NCI-H524 treated with DMSO at 0.1 percent for 48 hours (cell line): ENCODE data around the gene BTG3.
A peak's percentile ranks its signal among the peaks of the same experiment; 100 is the strongest.

Experiments used
- DNase-seq: peaks from one replicate; lab custom pipeline; 2025; lab: John Stamatoyannopoulos, UW

The BTG3 gene, protein sequence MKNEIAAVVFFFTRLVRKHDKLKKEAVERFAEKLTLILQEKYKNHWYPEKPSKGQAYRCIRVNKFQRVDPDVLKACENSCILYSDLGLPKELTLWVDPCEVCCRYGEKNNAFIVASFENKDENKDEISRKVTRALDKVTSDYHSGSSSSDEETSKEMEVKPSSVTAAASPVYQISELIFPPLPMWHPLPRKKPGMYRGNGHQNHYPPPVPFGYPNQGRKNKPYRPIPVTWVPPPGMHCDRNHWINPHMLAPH

DNA sequence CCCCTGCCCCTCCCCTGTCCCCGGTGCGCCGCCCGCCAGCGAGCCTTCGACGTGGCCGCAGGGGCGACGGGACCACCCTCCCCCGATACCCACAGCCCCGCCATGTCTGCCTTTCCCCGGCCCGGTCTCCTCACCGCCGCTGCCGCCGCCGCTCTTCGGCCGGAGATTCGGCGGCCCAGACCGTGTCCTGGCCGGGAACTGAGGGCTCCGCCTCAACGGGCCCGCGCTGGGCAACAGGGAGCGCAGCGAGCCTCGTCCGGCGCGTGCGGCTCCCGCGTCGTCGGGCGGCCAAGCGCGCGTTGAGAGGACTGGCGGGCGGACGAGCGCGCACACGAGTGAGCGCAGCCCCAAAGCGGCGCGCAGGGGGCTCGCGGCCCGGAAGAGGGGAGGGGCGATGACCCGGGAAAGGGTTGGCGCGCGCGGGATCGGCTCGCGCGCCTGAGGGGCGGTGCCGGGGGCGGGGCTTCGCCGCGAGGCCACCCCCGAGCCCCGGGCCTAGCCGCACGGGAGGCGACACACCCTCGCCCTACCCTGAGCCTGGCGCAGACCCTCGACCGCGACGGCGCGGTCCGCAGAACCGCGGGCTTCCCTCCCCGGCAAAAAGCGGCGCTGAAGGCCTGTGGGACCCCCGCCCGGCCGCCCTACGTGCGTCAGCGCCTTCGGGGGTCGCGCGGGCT, at the start of gene BTG3:
TSS of gene BTG3 (minus strand) at position 337 of the 677 bp plus-strand sequence. CDS start 3,757 bp downstream, outside the sequence.
- DNase-seq: no peak

DNA sequence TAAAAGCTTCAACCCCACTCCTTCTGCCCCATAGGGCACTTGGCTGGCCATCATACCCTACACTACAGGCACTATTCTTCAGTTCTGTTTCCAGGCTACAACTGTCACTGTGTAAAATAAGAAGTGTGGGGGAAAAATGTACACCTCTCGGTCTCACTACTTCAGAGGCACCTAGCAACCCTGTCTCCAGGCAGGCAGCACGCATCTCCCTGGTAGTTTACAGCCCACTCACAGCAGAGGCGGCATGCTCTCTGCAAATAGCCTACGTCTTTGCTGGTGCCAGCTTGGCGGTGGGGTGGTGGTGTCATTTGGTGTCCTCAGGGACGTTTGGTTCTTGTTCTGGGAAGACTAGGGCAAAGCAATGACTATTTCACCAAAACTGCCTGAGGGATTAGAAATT, 48.2 kb upstream of the BTG3 start:
- DNase-seq: no peak

DNA sequence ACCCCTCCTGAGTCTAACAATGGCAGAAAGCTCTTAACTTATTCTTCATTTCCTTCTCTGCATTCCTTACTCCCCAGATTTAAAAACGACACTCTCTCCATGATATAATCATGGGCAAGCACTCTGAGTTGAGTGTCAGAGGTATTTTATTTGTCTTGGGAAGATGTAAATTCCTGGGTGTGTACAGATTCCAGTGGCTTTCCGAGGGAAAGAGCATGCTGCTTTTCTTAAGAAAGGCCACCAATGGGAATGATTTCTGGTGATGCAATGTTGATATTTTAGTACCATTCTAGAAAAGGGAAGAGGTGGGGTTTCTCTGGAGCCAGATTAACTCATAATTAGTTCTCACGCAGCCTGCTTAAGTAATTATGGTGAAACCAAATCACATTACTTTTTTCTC, 47.8 kb upstream of the BTG3 start:
- no peak for DNase-seq

DNA sequence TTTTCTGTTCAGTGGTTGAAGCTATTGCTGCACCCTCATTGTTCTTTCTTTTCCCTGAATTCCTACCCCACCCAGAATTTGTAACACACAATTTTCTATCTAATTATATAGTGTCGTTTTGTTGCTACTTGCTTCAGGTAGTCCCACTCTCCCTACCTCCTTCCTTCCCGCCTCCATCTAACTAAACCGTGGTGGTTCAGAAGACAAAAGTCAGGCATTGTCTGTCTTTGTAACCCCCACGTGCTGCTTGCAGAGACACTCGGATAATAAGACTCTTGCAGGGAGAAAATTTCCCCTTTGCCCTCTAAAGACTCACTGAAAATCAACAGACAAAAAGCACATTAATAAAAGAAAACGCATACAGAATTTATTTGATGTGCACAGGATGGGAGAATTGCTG, 46.2 kb upstream of the BTG3 start:
- DNase-seq: no peak

DNA sequence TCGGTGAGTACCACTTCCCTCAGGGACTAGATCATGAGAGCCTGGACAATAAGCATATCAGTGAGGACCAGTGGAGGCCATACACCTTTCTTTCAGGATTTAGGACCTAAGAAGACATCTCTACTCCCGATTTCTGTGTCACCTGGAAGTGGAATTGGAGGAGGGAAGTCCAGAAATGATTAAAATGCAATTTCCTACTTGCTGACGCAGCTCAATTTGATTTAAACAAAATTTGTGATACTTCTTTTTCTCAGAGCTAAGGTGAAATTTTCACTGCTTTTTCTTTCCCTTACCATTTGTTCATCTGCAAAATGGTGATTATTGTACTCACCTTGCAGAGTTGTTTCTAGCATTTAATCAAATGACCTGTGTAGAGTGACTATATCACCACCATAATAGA, 38.8 kb upstream of the BTG3 start:
- no peak for DNase-seq

DNA sequence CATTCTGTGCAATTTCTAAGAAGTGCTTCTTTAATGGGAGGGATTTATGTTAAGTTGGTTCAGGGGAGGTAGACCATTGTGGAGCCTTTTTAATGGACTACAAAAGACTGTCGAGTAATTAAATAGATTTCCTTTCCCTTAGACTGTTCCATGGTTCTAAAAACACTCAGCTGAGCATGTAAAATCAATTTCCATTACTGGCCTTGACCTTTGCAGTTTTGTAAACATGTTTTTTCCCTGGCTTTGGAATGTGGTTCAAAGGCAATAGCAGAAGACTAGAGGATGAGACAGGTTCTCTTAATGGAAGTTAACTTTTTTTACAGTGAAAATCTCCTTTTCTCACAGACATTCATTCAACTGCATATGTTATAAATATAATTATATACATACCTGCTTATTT, 37.6 kb upstream of the BTG3 start:
- no peak for DNase-seq

DNA sequence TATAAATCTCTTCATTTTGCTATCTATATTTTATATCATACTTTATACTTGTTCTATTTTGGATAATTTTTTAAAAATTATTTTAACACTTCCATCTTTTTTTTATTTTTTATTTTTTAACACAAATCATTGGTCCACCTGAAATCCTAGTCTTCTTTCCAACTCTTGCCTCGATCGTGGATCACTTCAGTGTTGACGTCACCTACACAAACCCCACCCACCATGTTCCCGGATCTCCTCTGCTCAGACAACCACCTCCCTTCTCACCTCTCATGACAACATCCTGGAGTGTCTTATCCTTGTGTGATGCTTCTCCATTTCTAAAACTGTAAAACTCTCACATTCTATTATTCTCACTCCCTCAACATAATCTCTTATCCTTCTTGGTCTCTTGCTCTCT, 34.1 kb upstream of the BTG3 start:
- no peak for DNase-seq

DNA sequence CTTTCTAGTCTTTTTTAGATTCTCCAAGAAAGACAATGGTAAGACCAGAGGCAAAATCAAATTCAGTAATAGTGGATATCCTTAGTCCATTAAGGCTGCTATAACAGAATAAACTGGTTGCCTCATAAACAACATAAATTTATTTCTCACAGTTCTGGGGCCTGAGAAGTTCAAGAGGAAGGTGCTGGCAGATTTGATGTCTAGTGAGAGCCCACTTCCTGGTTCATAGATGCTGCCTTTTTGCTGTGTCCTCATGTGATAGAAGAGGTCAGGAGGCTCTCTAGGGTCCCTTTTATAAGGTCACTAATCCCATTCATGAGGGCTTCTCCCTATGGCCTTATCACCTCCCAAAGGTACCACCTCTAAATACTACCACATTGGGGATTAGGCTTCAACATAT, 31.5 kb upstream of the BTG3 start:
- DNase-seq: no peak

DNA sequence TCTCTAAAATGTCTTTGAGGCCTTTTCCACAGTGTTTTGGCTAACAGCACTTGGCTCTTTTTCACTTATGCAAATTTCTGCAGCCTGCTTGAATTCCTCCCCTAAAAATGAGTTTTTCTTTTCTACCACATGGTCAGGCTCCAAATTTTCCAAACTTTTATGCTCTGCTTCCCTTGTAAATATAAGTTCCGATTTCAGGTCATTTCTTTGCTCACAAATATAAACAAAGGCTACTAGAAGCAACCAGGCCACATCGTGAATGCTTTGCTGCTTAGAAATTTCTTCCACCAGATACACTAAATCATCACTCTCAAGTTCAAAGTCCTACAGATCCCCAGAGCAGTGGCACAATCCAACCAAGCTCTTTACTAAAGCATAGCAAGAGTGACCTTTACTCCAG, 28.1 kb upstream of the BTG3 start:
- DNase-seq: no peak

DNA sequence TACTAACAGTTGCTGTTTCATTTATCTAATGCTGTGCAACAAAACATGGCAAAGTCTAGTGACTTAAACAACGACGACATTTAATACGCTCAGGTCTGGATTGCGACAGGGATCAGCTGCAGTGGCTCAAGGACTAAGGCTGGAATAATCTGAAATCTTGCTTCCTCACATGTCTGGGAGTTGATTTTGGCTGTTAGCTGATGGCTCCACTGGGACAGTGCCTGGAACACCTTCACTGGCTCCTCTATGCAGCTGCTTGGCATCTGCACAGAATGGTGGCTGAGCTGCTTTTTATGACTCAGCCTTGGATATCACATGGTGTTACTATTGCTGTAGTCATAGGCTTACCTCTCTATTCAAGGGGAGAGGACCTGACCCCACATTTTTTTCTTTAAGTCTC, 24.0 kb upstream of the BTG3 start:
- DNase-seq: no peak

DNA sequence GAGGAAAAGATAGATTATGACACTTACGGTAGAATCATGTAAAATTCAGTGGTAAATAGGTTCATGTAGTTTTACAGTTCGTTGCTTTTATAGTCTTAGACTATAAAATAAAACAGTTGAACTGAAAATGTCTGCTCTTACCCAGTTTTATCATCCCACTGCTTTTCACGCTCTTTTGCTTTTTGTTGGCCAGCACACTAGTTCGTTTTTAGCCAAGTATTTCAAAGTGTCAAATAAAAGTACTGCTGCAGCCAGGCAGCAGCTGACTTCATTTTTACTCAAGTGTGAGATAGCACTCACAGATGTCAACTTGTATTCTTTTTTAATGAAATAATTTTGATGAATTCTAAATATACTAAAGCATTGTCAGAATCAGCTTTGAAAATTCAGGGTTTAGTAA, 18.5 kb upstream of the BTG3 start:
- no peak for DNase-seq

DNA sequence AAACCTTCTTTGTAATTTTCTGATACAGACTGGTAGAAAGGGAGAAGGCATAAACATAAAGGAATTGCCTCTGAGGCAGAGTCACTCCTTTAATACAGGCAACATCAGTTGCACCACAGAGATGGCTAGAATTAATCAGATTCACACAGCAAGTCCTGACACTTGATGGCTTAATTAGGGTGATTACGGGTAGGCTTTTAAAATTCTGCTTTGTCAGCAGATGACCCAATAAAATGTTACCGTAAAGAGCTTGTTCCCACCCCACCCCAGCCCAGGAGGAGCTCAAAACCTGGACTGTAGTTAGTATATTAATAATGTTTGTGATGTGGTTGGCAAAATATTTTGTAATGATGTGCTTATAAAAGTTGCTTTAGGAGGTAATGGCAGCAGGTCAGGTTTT, 9.3 kb upstream of the BTG3 start:
- no peak for DNase-seq

DNA sequence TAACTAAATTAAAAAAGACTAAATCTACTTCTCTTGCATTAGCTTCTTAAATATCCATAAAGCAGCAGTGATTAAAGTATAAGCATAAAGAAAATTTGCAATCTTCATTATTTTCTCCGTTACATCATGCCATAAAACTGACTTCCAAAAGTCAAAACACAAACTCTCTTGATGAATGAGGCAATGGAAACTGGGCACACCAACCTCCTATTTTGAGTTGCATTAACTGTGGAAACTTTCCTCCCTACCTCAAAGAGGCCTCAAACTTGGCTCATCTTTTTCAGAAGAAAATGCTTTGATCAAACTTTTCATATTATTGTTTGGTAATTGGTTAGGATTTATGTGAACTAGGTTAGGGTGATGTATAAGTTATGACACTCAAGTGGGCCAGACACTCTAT, 4.1 kb upstream of the BTG3 start:
- DNase-seq: no peak

DNA sequence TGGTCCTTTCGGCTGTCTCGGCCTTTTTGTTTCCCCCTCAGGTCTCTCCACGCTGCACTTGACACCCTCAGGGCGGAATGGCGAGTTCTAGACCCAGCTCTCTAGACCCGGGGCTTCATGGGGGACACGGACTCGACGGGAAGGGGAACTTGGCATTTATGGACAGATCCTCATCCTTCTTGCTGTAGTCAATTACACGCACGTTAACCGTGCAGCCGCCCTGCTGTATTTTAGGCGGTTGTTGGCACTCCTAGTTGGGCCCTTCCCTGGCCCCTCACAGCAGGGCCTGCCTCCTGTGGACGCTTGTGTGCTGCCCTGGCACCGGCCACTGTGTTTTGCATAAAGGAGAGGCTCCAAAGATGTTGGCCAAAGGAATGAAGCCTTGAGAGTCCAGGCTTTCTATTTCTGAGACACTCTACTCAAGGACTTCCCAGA, 558 bp upstream of the BTG3 start:
- DNase-seq: no peak

DNA sequence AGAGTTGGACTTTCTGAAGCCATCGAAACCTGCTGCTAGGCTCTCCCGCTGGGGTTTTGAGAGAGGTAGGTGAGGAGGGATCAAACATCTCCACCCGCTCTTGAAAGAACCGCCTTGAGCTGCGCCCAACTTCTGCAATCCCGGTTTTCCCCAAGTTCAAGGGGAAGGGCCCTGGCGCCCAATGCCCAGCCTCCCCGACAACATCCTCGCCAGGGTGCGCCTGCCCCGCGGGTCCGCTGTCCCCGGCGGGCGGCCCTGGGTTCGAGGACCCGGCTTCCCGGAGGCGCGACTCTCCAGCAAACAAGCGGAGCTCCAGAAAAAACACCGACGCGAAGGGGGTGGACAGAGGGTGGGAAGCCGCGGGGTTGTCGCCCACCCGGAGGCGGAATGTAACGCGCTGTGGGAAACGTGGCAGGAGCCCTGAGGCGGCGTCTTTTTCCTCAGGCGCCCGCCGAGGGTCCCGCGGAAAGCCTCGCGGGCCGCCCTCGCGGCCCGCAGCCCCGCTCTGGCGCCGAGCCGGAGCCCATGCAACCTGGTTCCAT, 607 bp downstream of the BTG3 start:
- DNase-seq: no peak

DNA sequence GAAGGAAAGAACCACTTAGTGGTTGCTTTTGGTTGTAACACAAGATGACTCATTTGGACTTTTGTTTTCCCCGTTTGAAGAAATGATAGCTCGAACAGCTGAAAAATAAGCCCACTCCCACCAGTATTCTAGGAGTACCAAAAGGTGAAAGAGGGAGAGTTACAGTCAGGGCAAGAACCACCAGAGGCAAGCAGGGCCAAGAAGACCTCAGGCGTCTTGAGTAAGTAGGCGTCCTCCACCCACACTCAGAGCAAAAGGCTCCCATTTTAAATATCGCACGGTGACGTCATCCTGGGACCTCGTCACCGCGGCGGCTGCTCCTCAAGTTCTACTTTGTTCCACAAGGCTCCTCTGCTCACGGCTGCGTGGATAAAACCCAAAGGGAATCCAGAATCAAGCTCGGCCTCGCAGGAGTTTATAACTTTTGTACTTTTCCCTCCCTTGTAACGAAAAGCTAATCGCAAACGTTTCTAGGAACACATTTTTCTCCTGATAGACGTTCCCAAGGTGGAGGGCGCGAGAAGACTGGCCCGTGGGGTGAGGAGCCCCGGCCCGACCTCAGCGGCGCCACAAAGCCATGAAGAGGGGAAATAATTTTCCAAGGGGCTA, 1.2 kb downstream of the BTG3 start:
- DNase-seq: peak; percentile 14

DNA sequence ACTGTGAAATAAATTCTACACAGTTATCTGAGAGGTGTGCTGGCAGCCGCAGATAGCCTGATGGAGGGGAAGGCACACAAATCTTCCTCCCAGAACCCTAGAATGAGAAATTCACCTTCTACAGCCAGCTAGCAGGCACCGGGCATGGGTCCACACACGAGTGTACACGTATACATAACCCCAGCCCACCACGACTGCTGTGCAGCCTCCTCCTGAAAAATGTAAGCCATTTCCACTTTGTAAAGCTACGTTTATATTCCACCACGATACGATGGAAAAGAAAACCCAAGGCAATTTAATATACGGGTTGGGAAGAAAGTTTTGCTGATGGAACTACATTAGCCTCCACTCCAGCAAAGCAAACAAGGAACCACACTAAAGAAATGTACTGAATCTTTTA, 1.8 kb downstream of the BTG3 start:
- no peak for DNase-seq

DNA sequence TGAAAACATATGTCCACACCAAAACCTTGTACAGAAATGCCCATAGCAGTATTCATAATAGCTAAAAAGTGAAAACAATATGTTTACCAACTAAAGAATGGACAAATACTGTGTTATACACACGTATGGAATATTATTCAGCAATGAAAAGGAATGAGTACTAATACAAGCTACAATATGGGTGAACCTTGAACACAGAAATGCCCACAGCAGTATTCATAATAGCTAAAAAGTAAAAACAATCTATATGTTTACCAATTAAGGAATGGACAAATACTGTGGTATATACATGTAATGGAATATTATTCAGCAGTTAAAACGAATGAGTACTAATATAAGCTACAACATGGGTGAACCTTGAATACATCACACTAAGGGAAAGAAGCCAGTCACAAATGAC, 3.0 kb downstream of the BTG3 start:
- DNase-seq: no peak

DNA sequence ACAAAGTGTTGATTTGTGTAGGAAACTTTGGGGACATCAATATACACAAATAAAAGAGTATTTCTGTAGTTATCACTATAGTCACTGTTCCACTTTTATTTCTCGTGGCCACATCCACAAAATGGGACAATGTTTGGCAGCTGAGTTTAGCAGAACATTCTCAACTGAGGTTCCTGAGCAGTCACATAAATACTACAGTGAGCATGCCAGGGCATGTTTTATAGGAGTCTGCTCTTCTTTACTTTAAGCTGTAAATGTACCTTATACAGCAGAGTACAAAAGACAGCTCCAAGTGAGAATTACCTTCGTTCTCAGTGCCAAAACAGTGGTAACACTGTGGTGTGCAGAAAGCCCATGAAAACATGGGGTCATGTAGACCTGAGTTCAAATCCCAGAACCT, 5.0 kb downstream of the BTG3 start:
- DNase-seq: no peak

DNA sequence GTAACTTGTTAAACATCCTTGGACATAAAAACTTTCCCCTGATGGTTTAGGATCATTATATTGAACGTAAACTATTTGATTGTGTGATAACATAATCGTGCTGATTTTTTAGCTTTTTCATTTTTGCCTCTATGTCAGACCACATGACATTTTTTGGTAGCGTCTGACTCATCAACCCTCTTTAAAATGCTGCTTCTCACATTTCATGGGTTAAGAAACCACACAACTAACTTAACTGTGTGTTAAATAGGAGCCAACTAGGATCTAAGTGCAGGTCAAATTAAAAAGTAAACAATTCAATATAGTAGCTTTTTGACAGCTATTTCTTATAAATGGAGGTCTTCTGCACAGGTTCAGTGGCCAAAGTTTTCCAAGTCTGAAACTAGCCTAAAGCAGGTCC, 9.8 kb downstream of the BTG3 start:
- no peak for DNase-seq

DNA sequence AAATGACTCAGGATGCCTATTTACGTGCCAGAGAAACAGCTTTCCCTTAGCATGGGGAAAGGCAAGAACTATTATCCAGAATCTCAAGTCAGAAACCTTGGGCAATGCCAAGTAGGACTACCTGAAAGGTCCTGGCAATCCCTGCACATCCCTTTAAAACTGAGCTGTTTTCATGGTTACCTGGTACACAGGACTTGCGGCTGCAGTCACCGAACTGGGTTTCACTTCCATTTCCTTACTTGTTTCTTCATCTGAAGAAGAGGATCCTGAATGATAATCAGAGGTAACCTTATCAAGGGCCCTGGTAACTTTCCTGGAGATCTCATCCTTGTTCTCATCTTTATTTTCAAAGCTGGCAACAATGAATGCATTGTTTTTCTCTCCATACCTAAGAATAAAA, 14.3 kb downstream of the BTG3 start:
- DNase-seq: no peak

DNA sequence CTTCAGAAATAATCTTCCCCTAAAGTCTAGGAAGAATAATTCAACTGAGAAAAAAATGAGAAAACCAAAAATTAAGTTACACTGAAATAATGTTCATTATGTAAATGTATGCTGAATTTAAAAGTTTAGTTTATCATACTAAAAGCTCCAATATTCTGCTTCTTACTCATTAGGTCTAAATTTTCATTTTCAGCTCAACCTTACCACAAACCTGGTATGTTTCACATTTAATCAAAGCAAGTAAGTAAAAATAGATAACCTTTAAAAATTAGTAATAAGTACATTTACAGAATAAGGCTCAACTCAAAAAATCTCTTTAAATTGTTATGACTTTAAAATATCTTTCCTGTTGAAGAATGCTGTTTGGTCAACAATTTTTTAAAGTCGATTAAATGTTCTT, 15.0 kb downstream of the BTG3 start:
- no peak for DNase-seq

DNA sequence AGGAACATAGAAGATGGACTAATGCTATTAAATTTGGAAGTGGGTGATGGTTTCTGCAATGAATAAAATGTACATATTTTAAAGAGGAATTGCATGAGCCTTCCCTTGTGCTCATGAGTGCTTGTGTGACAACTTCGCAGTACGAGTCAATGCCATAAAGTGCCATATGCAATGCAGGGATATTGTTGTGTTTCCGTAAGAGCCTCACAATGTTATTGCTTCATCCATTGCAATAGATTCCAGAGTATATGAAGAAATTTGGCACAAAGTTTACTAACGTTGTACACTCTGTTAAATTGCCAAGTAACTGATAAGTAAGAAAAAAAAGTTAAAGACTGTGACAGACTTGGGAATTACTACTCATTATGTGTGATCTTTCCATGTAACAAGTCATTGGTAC, 22.3 kb downstream of the BTG3 start:
- no peak for DNase-seq
